Gastrocnemius medialis (tissue), 4 donors: Measurements from ENCODE around the gene LHFPL2.

ENCODE experiments used
- CTCF ChIP-seq, 5 experiments: fragments of 450-650 bp in 3 of 5; fragments of 200-600 bp in 2 of 5; sonication (generic) in 2 of 5; IDR thresholded peaks in 4 of 5; conservative IDR thresholded peaks in 1 of 5; 1 replicate in 4 of 5; 2 replicates in 1 of 5; pipeline ENCODE4 v1.5.1; 2016 to 2019; ENCODE audit warnings: antibody characterized with exemption in 5 of 5, mild to moderate bottlenecking in 3 of 5, moderate library complexity in 3 of 5
- POLR2A ChIP-seq, 2 donors: fragments of 450-650 bp; IDR thresholded peaks; one replicate each; pipeline ENCODE4 v1.6.1; 2017; ENCODE audit warnings: antibody characterized with exemption in 2 of 2, mild to moderate bottlenecking in 2 of 2, moderate library complexity in 2 of 2

GRCh38 chr5:78693339-78693738 is 44.8 kb upstream of the LHFPL2 start:
- TF ChIP-seq CTCF (IDR thresholded peaks at IDR 0.05 in 4 of 5, conservative IDR thresholded peaks at IDR 0.05 in 1 of 5) (no peak), POLR2A (IDR thresholded peaks at IDR 0.05) (no peak)
